HepG2 (cell line): ENCODE measurements around the gene VAMP2. TPM values are rescaled to one million over a fixed set of nuclear protein-coding genes. Genes with fewer than 3 reads are reported as not detected.

Experiments used
- ATAC-seq: fragments of 200-7000 bp; cut with Tn5 transposase; 3 replicates; pipeline ENCODE4 v1.9.1; 2020; ENCODE audit warnings: mild to moderate bottlenecking, moderate library complexity
- BruUV-seq: library from RNA; stranded (reverse); fragments of 400-500 nt; replicated peaks from 2 replicates; lab custom pipeline; 2021; lab: Mats Ljungman, UMichigan
- CTCF ChIA-PET: fragments of 300-600 bp; formaldehyde crosslinking; extraction: SDS; loops from one replicate; lab custom pipeline; 2021; ENCODE audit warnings: low total read pairs, inconsistent platforms, low intra/inter-chr PET ratio; lab: Yijun Ruan, JAX
- POLR2A ChIA-PET: fragments of 350-600 bp; sonication (Branson Sonifier 250); formaldehyde crosslinking; loops from one replicate; lab custom pipeline; 2020; ENCODE audit warnings: antibody characterized with exemption, inconsistent platforms; lab: Yijun Ruan, JAX
- DNase-seq: peaks from one replicate; pipeline ENCODE4 v3.0.0-alpha.2; 2015; ENCODE audit warnings: low spot score
- FAIRE-seq: peaks from 3 replicates; lab custom pipeline; 2011; peaks lifted over from hg19 to GRCh38; lab: Jason Lieb, UNC
- H2AFZ ChIP-seq: one replicate; pipeline ENCODE4 v1.6.1; 2011; ENCODE audit warnings: low read length, inconsistent platforms
- H3K27ac ChIP-seq: fragments of 300-600 bp; 3 replicates; pipeline ENCODE4 v1.8.0; 2011; ENCODE audit warnings: mixed run types, mild to moderate bottlenecking, mixed read lengths, low read length, inconsistent platforms; ENCODE audit not compliant: insufficient read depth; ENCODE audit errors: extremely low read length
- H3K27me3 ChIP-seq, 2 experiments: fragments of 200-600 bp in 1 of 2; 2 replicates in 1 of 2; 3 replicates in 1 of 2; pipeline versions ENCODE4 v1.6.0 to v1.8.0; 2011; ENCODE audit warnings: low read length in 2 of 2, mild to moderate bottlenecking in 2 of 2, moderate library complexity in 2 of 2, inconsistent platforms in 1 of 2; ENCODE audit not compliant: insufficient read depth in 2 of 2, control insufficient read depth in 1 of 2
- H3K36me3 ChIP-seq, 2 experiments: fragments of 200-600 bp in 1 of 2; replicated peaks in 1 of 2; 2 replicates in 1 of 2; 3 replicates in 1 of 2; pipeline versions ENCODE4 v1.5.1 to v1.8.0; 2011; ENCODE audit warnings: low read length in 2 of 2, inconsistent platforms in 1 of 2; ENCODE audit not compliant: insufficient read depth in 2 of 2, control insufficient read depth in 1 of 2
- H3K4me1 ChIP-seq: 2 replicates; pipeline ENCODE4 v1.5.1; 2012; ENCODE audit warnings: low read length, inconsistent platforms; ENCODE audit not compliant: insufficient read depth
- H3K4me2 ChIP-seq: 2 replicates; pipeline ENCODE4 v1.6.0; 2011; ENCODE audit warnings: low read depth, low read length, inconsistent platforms
- H3K4me3 ChIP-seq, 3 experiments: fragments of 200-600 bp in 1 of 3; sonication (generic), shearing (Covaris generic) in 1 of 3; replicated peaks in 1 of 3; 2 replicates each; pipeline ENCODE4 v1.5.1; 2011 to 2016; ENCODE audit warnings: low read length in 3 of 3, inconsistent platforms in 2 of 3, low read depth in 2 of 3, mild to moderate bottlenecking in 2 of 3, control low read depth in 1 of 3, mixed read lengths in 1 of 3; ENCODE audit not compliant: insufficient read depth in 1 of 3
- H3K79me2 ChIP-seq: one replicate; pipeline ENCODE4 v1.6.1; 2011; ENCODE audit warnings: low read length, inconsistent platforms; ENCODE audit not compliant: insufficient read depth
- H3K9ac ChIP-seq: 2 replicates; pipeline ENCODE4 v1.6.0; 2011; ENCODE audit warnings: mild to moderate bottlenecking, low read depth, low read length, inconsistent platforms; ENCODE audit not compliant: insufficient read depth
- H3K9me3 ChIP-seq: 2 replicates; pipeline ENCODE4 v1.5.1; 2012; ENCODE audit warnings: mild to moderate bottlenecking, low read length
- H4K20me1 ChIP-seq: 2 replicates; pipeline ENCODE4 v1.6.0; 2011; ENCODE audit warnings: inconsistent platforms, mild to moderate bottlenecking, low read length, moderate library complexity; ENCODE audit not compliant: insufficient read depth
- CEBPB ChIP-seq: IDR thresholded peaks from 2 replicates; pipeline ENCODE4 v1.6.1; 2011; ENCODE audit warnings: low read depth, low read length, improper control_type of control experiment, borderline replicate concordance
- ETV5 ChIP-seq: IDR thresholded peaks from 2 replicates; pipeline ENCODE4 v1.6.1; 2018; ENCODE audit warnings: missing biosample characterization, missing genetic modification reagents, inconsistent platforms, borderline replicate concordance
- PAX8 ChIP-seq: sonication (generic); formaldehyde crosslinking; IDR thresholded peaks from 2 replicates; pipeline ENCODE4 v1.8.0; 2022; ENCODE audit warnings: mild to moderate bottlenecking, missing genetic modification reagents, borderline replicate concordance
- POLR2AphosphoS2 ChIP-seq: IDR thresholded peaks from 2 replicates; pipeline ENCODE4 v1.6.1; 2011; ENCODE audit warnings: low read depth, low read length, improper control_type of control experiment
- ZNF3 ChIP-seq: IDR thresholded peaks from 2 replicates; pipeline ENCODE4 v1.7.0; 2017; ENCODE audit warnings: inconsistent platforms
- WGBS: methylation state at CpG from one replicate; pipeline ENCODE4 v1.1.6; 2017; ENCODE audit warnings: low lambda C conversion rate; 5-methylcytosine and 5-hydroxymethylcytosine counted together
- in situ Hi-C: cut with HindIII; loops from 2 replicates; pipeline ENCODE4 v1.10.0; 2017; ENCODE audit warnings: low pct_unique_long_range_greater_than_20kb; ENCODE audit not compliant: extremely low pct_ligation_motif_present
- intact Hi-C: fragments of 100-400 bp; cut with micrococcal nuclease; formaldehyde crosslinking; loops from one replicate; pipeline ENCODE4 v1.10.0; 2022; ENCODE audit not compliant: unreplicated experiment
- polyA plus RNA-seq, 8 experiments: library from polyadenylated mRNA; depleted of rRNA in 3 of 8; stranded (reverse) in 7 of 8; unstranded in 1 of 8; fragments of >200 nt; fragmentation: Illumina TruSeq in 4 of 8; extraction: Trizol in 4 of 8; gene quantifications; 2 replicates each; pipeline versions ENCODE4 v1.2.1 to v1.2.3, GENCODE V29; 2011 to 2016; ENCODE audit warnings: low read depth in 4 of 8, missing spikeins in 1 of 8, mixed read lengths in 1 of 8; ENCODE audit not compliant: insufficient read depth in 1 of 8
- total RNA-seq, 5 experiments: library from RNA; depleted of rRNA; stranded (reverse); fragments of >200 nt; fragmentation: Illumina TruSeq; extraction: Trizol; gene quantifications; 2 replicates each; pipeline ENCODE4 v1.2.3, GENCODE V29; 2016; ENCODE audit warnings: low read depth in 1 of 5
- TF ChIP-seq, protein P1 (sequence below): sonication (generic); formaldehyde crosslinking; IDR thresholded peaks from 2 replicates; pipeline ENCODE4 v1.5.1; 2020; ENCODE audit warnings: missing genetic modification reagents, mild to moderate bottlenecking, borderline replicate concordance

The VAMP2 gene
- total and polyA plus RNA-seq, 2 of the 13 experiments (the other 11 are each of a cell fraction or from before 2014, with no cell fraction given) = 3.9 to 17.2 TPM

DNA sequence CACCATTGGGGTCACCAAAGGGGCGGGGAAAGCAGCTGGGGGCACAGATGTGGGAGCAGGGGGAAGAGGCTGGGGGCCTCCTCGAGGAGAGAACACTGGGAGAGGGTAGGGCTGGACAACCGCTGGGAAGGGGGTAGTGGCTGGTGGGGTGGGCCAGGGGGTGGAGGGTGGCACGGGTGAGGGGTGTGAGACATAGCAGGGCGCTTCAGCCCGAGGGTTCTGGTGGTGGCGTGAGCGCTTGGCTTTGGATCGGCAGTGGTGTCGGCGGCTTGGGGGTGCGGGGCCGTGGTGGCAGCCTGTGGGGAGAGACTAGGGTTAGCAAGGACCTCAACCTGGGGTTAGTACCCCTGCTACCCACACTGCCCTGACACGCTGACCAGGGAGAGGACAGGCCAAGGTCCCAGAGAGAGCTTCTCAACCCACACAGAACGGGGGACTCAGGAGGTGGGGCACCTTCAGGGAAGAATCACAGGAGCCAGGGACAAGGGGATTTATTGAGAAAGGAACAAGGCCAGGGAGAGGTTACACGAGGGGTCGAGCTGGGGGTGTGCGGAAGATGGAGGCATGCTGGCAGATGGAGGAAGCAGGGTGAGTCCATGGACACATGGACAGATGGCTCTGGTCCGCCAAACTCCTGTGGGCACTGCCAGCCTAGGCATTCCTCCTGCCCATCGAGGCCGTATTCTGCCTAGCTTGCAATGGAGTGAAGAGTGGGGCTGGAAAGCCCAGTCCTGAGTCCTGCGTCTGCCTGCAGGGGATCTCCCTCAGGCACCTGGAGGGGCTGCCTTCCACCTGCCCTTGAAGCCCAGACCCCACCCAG, 19.0 kb downstream of the VAMP2 start:
- Histone ChIP-seq H4K20me1 (0 out of 2 replicates have a peak, but pooled peaks cover 3% of the 10 kb centered on the region), H3K27ac (no peak overlapping the region), H3K79me2 (no peaks in the 10 kb centered on the region), H2AFZ (no peak overlapping the region), H3K4me1 (peaks cover 9% of the 10 kb centered on the region; the same call in 1 of the 2 replicates), H3K4me2 (no peak overlapping the region), H3K9me3 (no peaks in the 10 kb centered on the region), H3K36me3 (peaks cover 18 to 37% of the 10 kb centered on the region in 2 experiments; a peak in 4 of 5 replicates), H3K27me3 (no peaks in the 10 kb centered on the region; a peak in 1 of 5 replicates), H3K4me3 (no peak overlapping the region), H3K9ac (no peak overlapping the region)
- no TSS peak for BruUV-seq
- WGBS = 90% methylated on average over 19 of the region's 22 CpGs
- DNase-seq (no peak), FAIRE-seq (no peak), ATAC-seq (no peak)
- TF ChIP-seq ETV5 (CRISPR knock-in tag) = no peak
- no peak for TF ChIP-seq ZNF3 (CRISPR knock-in tag)
- no peak for TF ChIP-seq PAX8 (CRISPR knock-in tag)
- TF ChIP-seq, protein P1, sequence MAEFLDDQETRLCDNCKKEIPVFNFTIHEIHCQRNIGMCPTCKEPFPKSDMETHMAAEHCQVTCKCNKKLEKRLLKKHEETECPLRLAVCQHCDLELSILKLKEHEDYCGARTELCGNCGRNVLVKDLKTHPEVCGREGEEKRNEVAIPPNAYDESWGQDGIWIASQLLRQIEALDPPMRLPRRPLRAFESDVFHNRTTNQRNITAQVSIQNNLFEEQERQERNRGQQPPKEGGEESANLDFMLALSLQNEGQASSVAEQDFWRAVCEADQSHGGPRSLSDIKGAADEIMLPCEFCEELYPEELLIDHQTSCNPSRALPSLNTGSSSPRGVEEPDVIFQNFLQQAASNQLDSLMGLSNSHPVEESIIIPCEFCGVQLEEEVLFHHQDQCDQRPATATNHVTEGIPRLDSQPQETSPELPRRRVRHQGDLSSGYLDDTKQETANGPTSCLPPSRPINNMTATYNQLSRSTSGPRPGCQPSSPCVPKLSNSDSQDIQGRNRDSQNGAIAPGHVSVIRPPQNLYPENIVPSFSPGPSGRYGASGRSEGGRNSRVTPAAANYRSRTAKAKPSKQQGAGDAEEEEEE (CRISPR knock-in tag) = no peak
- 0 out of 2 replicates have a peak, but pooled peaks have one; percentile 22 for TF ChIP-seq POLR2AphosphoS2
- no peak for TF ChIP-seq CEBPB
- POLR2A ChIA-PET = no interaction called here
- intact Hi-C loops = no loop called here
- CTCF ChIA-PET = no interaction called here
- in situ Hi-C loops = no loop called here
